Fibroblast of skin of right quadriceps (primary cell): ENCODE measurements around the gene NEK4.
"Not testable (repeated sequence)": the region's sequence is repeated elsewhere in the genome, so short reads cannot be mapped to it uniquely, and the experiment has no call there.

Source experiments
- DNase-seq: peaks from one replicate; pipeline ENCODE4 v3.0.0-alpha.2; 2013

NEK4 gene

DNA sequence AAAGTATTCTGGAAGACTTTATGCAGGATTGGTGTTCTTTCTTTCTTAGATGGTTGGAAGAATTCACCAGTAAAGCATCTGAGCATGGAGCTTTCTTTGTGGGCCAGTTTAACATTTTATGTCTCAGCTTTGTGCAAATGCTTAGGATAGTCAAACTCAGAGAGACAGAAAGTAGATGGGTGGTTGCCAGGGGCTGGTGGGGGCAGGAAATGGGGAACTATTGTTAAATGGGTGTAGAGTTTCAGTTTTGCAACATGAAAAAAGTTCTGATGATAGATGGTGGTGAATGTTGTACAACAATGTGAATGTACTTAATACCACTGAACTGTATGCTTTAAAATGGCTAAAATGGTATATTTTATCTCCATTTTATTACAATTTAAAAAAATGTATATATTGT lies 40.1 kb downstream of the NEK4 start:
- DNase-seq = no peak

- DNase-seq = not testable (repeated sequence)
These were observed 42.0 kb downstream of the NEK4 start for GRCh38 chr3:52728753-52729152.

DNA sequence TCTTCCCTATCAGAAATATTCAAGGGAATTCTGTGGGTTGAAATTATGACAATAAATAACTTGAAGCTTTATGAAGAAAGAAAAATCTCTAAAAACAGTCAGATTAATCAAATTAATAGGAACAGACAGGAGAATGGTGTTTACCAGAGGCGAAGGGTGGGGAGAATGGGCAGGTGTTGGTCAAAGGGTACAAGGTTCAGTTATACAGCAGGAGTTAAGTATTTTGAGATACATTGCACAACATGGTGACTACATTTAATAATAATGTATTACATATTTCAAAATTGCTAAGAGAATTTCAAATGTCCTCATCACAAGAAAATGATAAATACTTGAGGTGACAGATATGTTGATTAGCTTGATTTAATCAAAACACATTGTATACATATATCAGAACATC lies 46.2 kb downstream of the NEK4 start:
- DNase-seq = no peak

GRCh38 chr3:52723935-52724334 lies 46.8 kb downstream of the NEK4 start:
- DNase-seq = no peak

DNA sequence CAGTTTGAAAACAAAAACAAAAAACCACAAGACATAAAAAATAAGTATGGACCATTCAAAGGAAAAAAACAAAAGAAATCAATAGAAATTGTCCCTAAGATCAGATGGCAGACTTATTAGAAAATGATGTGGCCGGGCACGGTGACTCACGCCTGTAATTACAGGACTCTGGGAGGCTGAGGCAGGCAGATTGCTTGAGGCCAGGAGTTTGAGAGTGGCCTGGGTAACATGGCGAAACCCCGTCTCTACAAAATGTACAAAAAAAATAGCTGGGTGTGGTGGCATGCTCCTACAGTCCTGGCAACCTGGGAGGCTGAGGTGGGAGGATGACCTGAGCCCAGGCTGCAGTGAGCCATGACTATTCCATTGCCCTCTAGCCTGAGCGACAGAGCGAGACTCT lies 48.2 kb downstream of the NEK4 start:
- no peak for DNase-seq

- DNase-seq = no peak
These were observed 49.1 kb downstream of the NEK4 start for GRCh38 chr3:52721730-52722008.

DNA sequence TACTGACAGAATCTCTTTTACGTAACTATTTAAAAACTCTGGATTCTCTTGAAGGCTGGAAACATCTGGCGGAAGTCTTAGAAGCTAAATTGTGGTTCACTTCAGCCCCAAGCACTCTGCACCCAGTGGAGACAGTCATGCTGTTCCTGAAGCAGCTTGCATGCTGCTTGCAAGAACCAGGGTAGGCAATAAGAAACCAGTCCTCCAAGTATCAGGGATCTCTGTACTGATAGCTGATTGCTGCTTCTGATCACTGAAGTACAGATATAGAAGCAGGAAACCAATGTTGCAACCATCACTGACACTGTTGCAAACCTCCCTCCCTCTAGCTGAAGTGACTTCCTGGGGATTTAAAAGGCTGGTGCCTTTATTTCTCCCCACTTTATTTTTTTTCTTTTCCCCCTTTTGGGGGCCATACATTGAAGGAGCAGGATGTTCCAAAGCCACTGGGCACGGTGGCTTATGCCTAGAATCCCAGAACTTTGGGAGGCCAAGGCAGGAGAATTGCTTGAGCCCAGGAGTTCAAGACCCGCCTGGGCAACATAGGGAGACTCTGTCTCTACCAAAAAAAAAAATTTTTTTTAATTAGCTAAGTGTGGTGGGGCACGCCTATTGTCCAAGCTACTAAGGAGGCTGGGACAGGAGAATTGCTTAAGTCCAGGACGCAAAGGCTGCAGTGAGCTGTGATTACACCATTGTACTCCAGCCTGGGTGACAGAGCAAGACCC lies 49.6 kb downstream of the NEK4 start:
- DNase-seq = peak; percentile 7

- no peak for DNase-seq
These were observed 51.1 kb downstream of the NEK4 start for GRCh38 chr3:52719618-52720017.

DNA sequence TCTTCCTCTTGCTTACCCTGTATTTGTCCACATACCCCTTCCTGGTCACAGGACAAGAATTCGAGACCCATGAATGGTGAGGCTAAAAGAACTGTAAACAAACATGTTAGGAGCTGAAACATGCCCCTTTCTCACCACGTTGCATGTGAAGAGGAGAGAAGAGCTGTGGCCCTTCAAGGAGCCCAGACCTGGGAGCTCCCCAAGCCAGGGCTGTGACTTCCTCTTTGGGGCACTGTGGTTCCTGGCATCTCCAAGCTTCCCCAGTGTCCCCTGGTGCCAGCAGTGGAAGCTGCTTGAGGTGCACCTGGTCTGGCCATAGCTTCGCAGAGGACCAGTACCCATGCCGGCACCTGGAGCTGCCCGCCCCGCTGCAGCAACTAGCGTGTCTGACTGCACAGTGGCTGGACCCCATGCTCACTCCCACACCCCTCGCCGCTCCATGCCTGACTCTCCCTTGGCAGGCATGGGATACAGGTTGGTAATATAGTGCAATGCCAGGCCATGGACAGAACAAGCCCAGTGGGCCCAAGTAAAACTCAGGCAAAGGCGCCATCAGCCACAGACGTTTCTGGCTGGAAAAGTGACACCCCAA lies 54.9 kb downstream of the NEK4 start:
- DNase-seq = no peak

- DNase-seq = no peak
These were observed 56.1 kb downstream of the NEK4 start for GRCh38 chr3:52714335-52715302.

GRCh38 chr3:52712291-52713212 lies 58.2 kb downstream of the NEK4 start:
- no peak for DNase-seq

DNA sequence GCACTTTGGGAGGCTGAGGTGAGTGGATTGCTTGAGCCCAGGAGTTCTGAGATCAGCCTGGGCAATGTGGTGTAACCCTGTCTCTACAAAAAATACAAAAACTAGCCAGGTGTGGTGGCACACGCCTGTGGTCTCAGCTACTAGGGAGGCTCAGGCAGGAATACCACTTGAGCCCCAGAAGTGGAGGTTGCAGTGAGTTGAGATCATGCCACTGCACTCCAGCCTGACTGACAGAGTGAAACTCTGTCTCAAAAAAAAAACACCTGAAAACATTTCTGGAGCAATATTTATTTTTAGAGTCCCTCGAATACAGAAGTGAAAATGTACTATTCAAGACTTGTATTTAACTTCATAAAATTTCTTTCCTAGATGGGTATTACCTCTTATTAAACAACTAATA lies 60.2 kb downstream of the NEK4 start:
- no peak for DNase-seq

DNA sequence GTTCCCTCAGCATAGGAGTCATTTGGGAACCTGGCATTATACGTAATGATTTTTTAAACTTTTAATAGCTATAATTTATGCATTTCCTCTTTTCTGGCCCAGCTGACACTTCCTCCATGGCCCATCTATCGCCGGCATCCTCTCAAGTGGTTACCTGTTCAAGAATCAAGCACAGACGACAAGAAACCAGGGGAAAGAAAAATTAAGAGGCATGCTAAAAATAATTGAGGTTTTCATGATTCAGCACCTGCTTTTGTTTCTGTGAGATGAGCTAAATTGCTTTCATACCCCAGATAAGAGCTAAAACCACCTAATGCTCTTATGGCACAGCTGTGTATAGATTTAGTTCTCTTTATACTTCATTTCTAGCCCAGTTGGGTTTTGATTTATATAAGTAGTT lies 63.2 kb downstream of the NEK4 start:
- no peak for DNase-seq

GRCh38 chr3:52705688-52706686 lies 64.8 kb downstream of the NEK4 start, which contains the start of the genes GLT8D1 and SPCS1:
TSS of gene GLT8D1 (minus strand) at chr3:52705791. CDS start at chr3:52700460, 5,331 bp downstream.
TSS of gene SPCS1 (plus strand) at chr3:52706106. CDS start at chr3:52706247, 141 bp downstream.
- peak; percentile 82 for DNase-seq

DNA sequence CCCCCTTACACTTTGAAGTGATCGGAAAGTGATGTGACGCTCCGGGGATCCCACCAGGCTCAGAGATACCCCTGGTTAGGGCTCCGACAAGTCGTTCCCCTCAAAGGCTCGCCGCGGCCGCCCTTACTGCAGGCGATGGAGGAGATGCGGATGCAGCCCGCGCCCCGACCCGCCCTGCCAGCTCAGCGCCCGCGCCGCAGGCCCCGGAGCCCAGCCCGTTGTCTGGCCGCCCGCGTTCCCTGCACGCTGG lies 65.4 kb downstream of the NEK4 start:
- no peak for DNase-seq

DNA sequence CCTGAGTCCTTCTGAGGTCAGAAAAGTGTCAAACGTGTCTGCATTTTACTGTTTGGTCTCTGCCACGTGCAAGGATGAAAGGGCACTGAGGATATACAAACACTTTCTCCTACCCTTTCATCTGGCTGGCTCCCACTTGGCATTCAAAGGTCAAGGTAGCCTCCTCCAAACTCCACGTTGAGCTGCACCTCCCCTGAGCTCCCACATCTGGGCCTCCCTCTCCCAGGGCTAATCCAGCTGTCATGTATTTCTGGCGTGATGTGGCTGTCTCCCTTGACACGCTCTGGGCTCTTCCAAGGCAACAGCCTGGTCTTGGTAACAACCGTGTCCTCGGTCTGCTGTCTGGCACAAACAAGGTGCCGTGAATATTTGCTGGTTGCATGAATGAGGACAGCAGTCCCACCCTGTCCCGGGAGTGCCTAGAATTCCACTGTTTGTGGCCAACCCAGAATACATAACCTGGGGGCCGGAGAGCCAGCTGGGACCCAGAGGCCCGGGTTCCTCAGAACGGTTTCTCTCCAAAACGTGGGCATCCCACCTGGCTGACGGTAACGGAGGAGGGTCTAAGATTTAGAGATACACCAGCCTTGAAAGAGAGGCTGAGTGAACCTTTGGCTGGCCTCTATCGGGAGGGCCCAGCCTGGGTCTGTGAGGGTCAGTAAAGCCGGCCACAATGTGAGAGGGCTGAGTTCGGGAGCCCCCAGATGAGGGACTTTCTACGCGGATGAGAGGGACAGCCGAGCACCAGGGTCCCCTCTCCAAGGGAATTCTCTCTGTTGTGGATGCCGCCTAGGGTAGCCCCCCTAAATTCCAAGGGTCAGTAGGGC lies 65.9 kb downstream of the NEK4 start:
- peak; percentile 23 for DNase-seq

GRCh38 chr3:52703341-52703740 lies 67.4 kb downstream of the NEK4 start:
- DNase-seq = no peak

GRCh38 chr3:52697632-52697965 lies 73.1 kb downstream of the NEK4 start:
- DNase-seq = no peak

- no peak for DNase-seq
These were observed 73.7 kb downstream of the NEK4 start for GRCh38 chr3:52696830-52697631.
